Activated CD4-positive, CD25-positive, alpha-beta regulatory T cell treated with anti-CD3 and anti-CD28 coated beads, Interleukin-2, amount 50 U/mL, for 16 hours (primary cell): ENCODE data around the gene ZER1.
"Not testable (repeated sequence)": the region's sequence is repeated elsewhere in the genome, so short reads cannot be mapped to it uniquely, and the experiment has no call there.

Source experiments
- DNase-seq: peaks from one replicate; pipeline ENCODE4 v3.0.0-alpha.2; 2020; ENCODE audit warnings: low read depth, low spot score

Gene ZER1

DNA sequence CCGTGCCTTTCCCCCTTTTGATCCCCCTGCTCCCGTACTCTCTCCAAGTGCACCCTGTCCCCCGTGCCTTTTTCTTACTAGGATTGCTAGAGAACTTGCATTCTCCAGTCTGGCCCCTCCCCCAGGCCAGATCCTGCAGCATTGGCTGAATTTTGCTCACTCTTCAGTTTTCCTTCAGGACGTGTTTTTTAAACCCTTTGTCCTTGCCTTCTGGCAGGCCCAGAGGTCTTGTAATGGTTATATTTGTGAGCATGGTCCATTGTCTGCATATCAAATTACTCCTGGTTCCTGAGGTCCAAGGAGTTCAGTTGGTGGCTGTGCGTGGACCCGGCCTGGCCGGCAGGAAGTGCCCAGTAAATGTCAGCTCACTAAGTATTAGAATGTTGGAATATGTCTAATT is 15.9 kb upstream of the ZER1 start:
- DNase-seq = no peak

DNA sequence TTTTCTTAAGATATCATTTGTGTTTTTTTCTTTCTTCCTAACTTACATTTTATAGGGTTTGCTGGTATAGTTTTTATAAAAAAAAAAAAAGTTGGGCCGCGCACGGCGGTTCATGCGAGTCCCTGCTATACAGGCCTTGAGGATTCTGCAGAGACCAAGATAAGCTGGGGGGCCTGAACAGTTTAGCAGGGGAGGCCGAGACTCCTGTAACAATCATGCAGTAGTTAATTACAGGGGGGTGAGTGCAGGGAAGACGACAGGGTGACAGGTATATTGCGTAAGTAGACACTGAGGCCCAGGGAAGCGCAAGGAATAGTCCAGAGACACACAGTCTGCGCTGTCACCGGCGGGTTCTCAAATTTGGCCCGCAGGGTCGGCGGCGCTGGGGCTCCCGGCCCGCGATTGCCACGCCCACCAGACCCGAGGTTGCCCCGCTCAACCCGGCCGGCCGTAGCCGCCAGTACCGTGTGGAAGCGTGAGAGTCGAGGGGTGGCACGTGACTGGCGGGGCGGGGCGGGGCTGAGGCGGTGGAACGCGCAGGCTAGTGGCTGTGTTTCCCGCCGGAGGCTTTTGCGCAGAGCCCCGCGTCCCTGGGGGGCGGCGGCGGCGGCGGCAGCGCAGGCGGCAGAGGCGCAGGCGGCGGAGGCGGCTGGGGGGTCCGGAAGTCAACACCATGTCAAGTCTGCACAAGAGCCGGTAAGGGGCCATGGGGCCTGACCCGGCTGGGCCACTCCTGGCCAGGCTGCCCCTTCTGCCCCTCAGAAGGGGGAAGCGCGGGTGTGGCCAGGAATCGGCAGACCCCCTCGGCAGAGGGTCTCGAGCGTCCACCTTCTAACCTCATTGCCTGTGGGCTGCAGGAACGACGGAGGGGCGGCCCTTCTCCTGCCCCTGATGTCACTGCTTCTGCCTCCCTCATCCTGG is 15.2 kb upstream of the ZER1 start, which contains the start of gene TBC1D13:
Gene TBC1D13 (plus strand): TSS at position 573 of the 921 bp plus-strand sequence. CDS start 101 bp downstream, at position 674.
- peak; percentile 80 for DNase-seq

- no peak for DNase-seq
Measured at GRCh38 chr9:128785427-128785826, 13.7 kb upstream of the ZER1 start.

- no peak for DNase-seq
Measured at GRCh38 chr9:128782669-128783068, 10.9 kb upstream of the ZER1 start.

DNA sequence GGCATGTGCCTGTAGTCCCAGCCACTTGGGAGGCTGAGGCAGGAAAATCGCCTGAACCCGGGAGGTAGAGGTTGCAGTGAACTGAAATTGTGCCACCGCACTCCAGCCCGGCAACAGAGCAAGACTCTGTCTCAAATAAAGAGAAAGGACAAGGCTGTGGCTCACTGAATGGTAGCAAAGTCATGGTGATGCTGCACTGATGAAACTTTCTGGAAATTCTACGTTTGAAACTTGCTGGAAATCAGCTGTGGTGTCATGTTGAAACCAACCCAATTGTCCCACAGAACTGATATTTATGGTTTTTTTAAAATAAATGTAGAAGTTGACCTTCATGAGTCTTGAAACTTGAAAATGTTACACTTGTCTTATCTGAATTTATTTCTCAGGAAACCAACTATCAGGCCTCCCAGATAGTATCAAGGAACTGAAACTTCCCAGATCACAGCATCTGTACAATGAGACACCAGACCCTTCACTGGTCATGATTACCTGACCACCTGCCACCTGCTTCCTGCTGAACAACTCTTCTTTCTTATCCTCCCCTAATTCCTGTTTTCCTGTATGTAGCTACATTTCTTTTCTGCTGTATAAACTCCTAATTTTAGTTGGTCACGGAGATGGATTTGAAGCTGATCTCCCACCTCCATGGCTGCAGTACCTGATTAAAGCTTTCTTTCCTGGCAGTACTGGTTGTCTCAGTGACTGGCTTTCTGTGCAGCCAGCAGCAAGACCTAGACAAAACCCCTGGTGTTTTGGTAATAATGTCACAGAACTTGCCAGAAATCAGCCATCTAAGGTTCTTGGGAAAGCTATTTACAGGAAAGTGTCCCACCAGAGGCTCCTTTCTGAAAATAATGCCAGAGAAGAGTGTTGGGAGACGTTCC is 9.7 kb upstream of the ZER1 start:
- DNase-seq = no peak

GRCh38 chr9:128780093-128780492 is 8.4 kb upstream of the ZER1 start:
- not testable (repeated sequence) for DNase-seq

- DNase-seq = no peak
Measured at GRCh38 chr9:128774804-128775203, 3.1 kb upstream of the ZER1 start.

DNA sequence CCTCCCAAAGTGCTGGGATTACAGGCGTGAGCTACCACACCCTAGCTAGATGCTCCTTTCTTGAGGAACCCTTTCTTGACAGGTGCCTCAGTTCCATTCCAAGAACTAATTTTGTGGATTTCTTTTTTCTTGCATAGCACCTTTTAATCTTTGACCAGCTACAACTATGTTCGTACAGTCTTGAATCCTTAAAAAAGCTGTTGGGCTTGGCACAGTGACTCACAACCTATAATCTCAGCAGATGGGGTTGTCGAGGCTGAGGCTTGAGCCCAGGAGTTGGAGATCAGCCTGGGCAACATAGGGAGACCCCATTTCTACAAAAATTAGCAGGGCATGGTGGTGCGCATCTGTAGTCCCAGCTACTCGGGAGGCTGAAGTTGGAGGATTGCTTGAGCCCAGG is 1.3 kb upstream of the ZER1 start:
- no peak for DNase-seq

DNA sequence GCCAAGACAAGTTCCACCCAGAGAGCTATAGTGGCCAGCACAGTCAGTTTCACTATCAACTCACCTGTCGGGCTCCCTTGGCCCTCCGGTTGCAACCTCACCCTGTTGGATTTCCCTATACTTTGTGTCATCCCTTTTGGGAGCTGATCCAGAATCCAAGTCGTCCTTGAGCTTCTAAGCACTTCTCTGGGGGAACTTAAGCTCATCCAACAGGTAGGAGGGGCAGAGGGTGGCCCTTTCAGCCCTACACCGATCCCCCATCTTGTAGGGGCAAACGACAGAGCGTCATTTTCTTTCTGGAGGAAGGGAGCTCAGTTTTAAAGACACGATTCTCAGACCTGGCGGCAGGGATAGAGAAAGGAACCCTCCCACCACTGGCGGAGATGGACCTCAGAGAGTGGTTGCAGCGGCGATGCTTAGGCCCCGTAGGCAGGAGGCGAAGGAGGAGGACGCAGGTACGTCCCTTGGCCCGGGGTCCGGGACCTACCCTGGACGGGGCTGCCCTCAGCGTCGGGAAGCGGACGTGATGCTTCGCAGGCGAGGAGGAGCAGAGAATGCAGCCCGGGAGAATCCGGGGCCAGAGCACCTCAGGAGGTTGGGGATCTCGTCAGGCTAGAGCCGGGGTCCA is 519 bp downstream of the ZER1 start:
- no peak for DNase-seq

GRCh38 chr9:128770286-128771030 is 1.3 kb downstream of the ZER1 start:
- no peak for DNase-seq

DNA sequence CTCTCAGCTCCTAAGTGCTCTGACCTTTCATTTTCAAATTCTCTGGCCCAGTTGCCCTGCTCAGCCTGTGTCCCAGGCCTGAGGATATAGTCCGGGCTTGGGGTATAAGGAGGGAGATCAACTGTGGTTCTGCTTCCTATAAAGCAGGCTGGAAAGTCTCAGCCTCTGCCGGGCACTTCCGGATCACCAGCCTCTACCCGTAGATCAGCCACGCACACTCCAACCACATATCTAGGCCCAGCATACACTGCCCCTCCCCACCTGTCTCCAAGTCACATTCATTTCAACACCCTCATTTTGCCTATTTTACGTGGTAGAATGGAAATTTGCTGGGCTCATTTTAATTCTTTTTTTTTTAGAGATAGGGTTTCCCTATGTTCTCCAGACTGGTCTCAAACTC is 3.1 kb downstream of the ZER1 start:
- no peak for DNase-seq

- DNase-seq = no peak
Measured at GRCh38 chr9:128765499-128765898, 6.2 kb downstream of the ZER1 start.

GRCh38 chr9:128764361-128764760 is 7.4 kb downstream of the ZER1 start:
- DNase-seq = no peak

DNA sequence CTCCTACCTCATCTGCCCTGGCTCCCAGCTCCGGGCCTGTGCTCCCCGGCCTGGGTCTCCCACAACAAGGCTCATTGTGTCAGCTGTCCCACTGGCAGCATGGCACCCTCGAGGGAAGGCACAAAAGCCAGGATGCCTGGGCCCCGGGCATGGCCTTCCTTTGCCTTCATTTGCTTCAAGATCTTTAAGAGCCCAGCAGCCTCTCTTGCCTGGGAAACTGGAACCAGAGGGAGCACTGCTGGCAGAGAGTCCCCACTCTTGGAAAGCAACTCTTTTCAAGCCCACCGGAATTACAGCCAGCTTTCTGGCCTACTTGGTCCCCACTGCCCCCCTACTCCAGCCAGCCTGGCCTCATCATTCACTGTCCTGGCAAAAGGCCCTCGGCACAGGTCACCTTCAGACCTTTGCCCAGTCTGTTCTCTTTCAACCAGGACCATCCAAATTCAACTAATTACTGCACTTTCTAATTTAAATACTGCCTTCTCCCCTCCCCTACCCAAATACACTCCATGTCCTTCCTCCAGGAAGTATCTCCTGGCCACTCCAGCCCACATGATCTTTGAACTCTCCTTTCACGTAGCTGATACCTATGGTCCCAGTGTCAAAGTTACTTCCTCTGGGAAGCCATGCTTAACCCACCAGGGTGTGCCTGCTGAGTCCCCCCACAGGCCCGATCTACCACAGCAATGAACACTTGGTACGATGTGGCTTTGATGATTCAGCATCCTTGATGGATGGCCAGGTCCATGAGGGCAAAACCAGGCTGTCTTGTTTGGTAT is 8.9 kb downstream of the ZER1 start:
- no peak for DNase-seq

DNA sequence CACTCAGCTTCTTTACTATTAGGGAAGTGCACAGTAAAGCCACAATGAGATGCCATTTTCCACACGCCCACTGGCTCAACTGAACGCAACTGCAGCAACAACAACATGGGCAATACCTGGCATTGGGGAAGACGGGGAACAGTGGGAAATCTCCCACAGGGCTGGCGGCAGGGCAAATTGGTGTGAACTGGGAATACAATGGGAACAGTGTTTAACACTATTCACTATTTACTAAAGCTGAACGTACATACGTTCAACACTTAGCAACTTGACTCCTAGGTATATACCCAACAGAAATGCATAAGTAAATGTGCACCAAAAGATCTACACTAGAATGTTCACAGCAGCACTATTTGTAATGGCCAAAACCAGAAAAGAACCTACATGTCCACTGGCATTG is 14.1 kb downstream of the ZER1 start:
- no peak for DNase-seq

- no peak for DNase-seq
Measured at GRCh38 chr9:128753627-128754026, 18.1 kb downstream of the ZER1 start.

- no peak for DNase-seq
Measured at GRCh38 chr9:128750926-128751595, 20.7 kb downstream of the ZER1 start.

- DNase-seq = no peak
Measured at GRCh38 chr9:128747241-128747640, 24.5 kb downstream of the ZER1 start.

DNA sequence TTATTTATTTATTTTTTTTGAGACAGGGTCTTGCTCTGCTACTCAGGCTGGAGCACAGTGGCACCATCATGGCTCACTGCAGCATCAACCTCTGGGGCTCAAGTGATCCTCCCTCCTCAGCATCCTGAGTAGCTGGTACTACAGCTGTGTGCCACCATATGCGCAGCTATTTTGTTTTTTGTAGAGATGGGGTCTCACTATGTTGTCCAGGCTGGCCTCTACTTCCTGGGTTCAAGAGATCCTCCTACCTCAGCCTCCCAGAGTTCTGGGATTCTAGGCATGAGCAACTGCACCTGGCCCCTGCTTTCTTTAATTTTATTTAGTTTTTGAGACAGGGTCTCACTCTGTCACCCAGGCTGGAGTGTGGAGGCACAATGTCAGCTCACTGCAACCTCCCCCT is 28.3 kb downstream of the ZER1 start:
- no peak for DNase-seq

DNA sequence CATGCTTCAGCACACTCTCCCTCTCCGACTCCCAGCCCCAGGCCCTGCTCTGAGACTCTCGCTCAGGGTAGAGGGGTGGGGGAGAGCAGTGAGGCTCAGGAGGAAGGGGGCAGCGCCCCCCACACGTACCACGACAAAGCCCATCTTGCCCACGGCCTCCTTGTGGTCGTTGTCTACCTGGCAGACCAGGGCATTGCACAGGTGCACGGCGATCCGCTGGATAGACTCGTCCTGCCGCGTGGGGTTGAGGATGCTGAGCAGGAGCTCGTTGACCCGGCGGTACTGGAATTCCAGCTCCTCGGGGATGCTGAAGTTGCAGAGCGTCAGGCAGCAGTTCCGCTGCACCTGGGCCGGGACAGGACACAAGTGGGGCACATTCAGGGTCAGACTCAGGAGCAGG is 29.3 kb downstream of the ZER1 start:
- no peak for DNase-seq
